ENCODE results near the gene GRAMD4.

The GRAMD4 gene

DNA sequence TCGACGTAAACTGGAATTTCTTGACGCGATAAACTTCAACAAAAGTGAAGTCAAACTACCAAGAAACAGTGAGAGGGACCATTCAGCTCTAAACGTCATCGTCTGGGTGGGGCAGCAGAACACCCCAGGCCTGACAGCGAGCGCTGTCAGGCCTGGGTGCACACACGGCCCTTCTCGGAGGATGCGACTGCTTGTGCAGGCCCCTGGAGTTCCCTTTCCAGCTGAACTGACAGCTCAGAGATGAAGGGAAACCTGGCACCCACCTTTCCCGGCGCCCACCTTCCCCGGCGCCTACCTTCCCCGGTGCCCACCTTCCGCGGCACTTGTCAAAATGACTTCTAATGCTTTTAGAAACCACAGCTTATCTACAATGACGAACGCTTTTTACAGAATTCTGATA is 70.0 kb downstream of the GRAMD4 start:
- H3K27ac ChIP-seq, result no peak overlapping the region
- TF ChIP-seq CTCF (conservative IDR thresholded peaks at IDR 0.05), result no peak

GRCh38 chr22:46691571-46691970 is 71.4 kb downstream of the GRAMD4 start:
- no peak for TF ChIP-seq CTCF (conservative IDR thresholded peaks at IDR 0.05)
- H3K27ac ChIP-seq, result no peak overlapping the region

- no peak overlapping the region for H3K27ac ChIP-seq
- no peak for TF ChIP-seq CTCF (conservative IDR thresholded peaks at IDR 0.05)
Measured at GRCh38 chr22:46693634-46694415, 73.6 kb downstream of the GRAMD4 start.

DNA sequence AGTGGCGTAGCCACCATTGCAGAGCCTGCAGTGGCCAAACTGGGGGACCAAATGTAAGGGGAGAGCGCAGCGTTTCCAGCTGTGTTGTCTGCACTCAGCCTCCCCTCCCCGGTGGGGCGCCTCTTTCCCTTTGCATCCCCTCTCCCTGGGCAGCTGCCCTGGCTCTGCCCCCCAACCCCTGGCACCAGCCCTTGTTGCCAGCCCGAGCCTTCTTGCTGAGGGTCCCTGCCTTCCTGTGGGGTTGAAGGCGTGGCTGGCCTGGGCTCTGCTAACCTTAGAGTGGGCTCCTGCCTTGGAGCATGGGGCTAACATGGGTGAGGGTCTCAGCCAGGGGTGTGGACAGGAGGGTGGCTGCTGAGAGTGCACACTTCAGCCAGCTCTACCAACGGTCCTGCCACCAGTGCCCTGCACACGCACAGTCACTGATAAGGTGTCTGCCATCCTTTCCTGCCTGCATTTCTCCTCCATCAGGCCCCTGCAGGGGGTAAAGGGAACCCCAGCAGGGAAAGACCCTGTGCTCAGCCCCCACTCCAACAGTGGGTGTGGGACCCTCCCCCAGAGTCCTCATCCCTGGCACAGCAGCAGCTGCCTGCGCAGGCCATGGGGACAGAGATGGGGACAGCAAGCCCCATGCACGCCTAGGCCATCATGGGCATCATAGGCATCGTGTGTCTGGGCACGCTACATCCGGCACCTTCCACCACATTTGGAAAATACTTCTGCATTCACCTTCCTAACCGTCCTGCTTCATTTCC is 74.4 kb downstream of the GRAMD4 start:
- no peak overlapping the region for H3K27ac ChIP-seq
- TF ChIP-seq CTCF (conservative IDR thresholded peaks at IDR 0.05), result no peak

- H3K27ac ChIP-seq, result no peak overlapping the region
- TF ChIP-seq CTCF (conservative IDR thresholded peaks at IDR 0.05), result no peak
Measured at GRCh38 chr22:46695346-46696228, 75.4 kb downstream of the GRAMD4 start.

- no peak for TF ChIP-seq CTCF (conservative IDR thresholded peaks at IDR 0.05)
Measured at GRCh38 chr22:46696229-46696518, 76.0 kb downstream of the GRAMD4 start.

GRCh38 chr22:46696614-46697013 is 76.4 kb downstream of the GRAMD4 start:
- TF ChIP-seq CTCF (conservative IDR thresholded peaks at IDR 0.05), result no peak

More at GRCh38 chr22:46696229-46696518, 76.0 kb downstream of the GRAMD4 start:
- H3K27ac ChIP-seq, result no peak overlapping the region

More at GRCh38 chr22:46696614-46697013, 76.4 kb downstream of the GRAMD4 start:
- no peak overlapping the region for H3K27ac ChIP-seq

All from VCaP (cell line).